RPMI7951 (cell line): ENCODE measurements around the gene TBC1D7. TPM values are rescaled to one million over a fixed set of nuclear protein-coding genes. Genes with fewer than 3 reads are reported as not detected.

Experiments used
- DNase-seq: peaks from one replicate; pipeline ENCODE4 v3.0.0-alpha.2; 2012; ENCODE audit warnings: low read depth
- total RNA-seq: library from RNA; depleted of rRNA; stranded (reverse); fragments of >200 nt; shearing (Covaris generic); gene quantifications from 2 replicates; pipeline ENCODE4 v1.2.3, GENCODE V29; 2014

Gene TBC1D7
- total RNA-seq, 1 experiment from 2014 or later = 41.9 TPM

DNA sequence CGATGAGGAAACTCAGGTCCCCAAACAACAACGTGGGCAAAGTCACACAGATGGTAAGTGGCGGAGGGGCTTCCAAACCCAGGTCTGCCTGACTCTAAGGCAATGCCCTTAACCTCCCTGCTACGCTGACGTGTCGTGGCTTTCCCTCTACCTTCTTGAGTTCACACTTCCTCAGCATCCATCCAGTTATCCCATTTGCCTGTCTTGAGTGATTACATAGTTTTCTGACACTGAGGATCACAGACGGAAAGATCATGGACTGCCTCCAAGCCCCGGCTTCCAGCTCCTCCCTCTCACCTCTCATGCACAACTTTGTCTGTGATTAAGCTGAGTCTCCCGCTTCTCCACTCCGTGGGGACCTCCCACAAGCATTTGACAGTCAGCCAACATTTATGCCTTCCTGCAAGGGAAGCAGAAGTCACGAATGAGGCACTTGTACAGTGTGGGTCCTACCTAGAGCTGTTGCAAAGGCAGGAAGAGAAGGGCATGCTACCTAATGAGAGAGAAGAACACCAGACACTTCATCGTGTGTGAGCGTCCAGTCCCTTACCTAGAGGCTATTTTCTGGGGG is 33.8 kb downstream of the TBC1D7 start:
- no peak for DNase-seq

GRCh38 chr6:13292774-13293173 is 35.6 kb downstream of the TBC1D7 start:
- DNase-seq = no peak

- DNase-seq = no peak
These were observed 38.0 kb downstream of the TBC1D7 start for GRCh38 chr6:13290335-13290734.

- DNase-seq = no peak
These were observed 38.5 kb downstream of the TBC1D7 start for GRCh38 chr6:13289789-13290318.

DNA sequence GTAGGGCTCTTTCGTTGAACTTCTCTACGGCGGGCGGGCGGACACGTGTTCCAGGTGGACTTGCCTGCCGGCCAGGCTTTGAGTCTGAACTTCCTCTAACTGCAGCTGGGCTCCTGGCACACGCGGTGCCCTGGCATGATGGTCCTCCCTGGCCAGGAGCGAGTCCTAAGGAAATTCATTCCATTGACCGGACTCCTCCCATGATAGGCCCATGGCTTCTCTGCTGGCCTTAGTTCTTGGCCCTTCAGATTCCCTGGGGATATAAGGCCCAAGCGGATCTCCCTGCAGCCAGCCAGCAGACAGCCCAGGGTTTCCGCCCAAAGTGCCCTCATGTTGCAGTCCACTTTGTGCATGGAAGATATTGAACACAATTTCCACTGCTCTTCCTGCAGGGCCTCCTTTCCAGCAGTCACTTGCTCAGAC is 39.4 kb downstream of the TBC1D7 start:
- DNase-seq = no peak

DNA sequence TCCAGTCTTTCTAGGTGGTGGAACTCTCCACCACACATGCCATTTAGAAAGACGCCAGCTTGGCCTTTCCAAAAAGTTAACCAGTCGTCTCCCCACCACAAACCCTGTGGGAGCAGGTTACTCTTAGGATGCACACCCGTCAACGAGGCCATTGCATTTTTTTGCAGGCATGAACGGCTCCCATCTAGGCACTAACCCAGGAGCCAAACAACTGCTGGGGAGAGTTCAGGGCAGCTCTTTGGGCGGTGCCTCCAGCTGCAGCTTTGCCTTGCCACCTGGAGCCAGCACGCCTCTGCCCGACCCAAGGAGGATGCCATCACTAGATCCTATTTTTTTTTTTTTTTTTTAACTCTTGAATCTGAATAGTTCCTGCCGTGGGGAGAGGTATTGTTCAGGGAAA is 39.9 kb downstream of the TBC1D7 start:
- DNase-seq = no peak

DNA sequence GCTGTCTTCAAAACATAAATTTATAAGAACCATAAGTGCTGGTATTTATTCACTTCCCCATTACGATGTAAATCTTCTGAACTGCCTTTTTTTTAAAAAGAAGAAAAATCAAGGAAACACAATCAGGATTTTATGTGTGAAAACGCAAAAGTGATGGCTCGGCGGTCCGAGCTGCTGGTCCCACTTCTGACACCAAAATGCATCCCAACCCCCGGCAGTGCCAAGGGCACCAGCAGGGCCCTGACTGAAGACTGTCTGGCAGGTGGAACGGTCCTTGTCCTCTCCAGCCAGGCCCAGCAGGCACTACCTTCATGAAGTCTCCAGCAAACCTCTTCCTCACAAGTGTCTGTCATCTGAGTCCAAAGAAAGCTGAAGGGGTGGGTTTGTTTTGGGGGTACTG is 41.2 kb downstream of the TBC1D7 start:
- DNase-seq = no peak

- DNase-seq = no peak
These were observed 42.2 kb downstream of the TBC1D7 start for GRCh38 chr6:13286181-13286580.

- no peak for DNase-seq
These were observed 42.6 kb downstream of the TBC1D7 start for GRCh38 chr6:13285705-13286104.

GRCh38 chr6:13284646-13285045 is 43.7 kb downstream of the TBC1D7 start:
- DNase-seq = no peak

DNA sequence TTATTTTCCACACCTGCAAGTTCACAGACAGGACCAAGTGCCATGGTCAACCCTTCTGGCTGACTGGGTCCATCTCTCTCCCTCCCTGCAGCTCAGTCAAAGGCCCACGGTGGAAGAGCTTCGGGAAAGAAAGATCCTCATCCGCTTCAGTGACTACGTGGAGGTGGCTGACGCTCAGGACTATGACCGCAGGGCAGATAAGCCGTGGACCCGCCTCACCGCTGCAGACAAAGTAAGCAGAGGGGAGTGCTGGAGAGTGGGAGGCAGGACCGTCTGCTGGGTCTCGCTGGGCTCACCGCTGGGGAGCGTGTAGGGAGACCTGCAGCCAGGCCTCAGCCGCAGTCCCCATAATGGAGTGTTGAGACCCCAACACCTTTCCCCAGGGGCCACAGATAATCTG is 45.0 kb downstream of the TBC1D7 start:
- DNase-seq = no peak

DNA sequence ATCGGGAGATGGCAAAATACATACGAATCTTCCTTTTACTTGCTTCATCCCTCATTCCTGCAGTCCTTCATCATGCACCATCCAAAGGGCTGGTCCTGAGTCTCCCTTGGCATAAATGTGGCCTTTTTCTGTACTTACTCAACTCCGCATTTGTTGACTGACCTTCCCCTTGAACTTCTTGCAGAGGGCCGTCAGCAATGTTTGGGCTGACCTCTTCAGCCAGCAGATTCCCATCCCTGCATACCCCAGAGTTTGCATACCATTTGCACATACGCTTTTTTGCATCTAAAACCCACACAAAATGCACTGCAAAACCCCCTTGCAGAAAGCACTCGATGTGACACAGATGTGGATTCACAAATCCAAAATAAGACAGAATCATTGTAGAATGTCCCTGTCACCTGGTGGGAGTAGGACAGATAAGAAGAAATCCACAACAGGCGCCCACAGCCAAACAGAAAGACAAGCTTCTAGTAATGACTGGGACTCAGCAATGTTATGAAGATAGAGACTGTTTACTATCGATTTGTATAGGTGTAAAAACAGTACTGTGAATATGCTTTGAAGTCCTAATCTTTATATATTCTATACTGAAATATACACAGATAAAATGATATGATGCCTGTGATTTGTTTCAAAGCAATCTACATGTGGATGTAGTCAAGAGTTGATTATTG is 45.8 kb downstream of the TBC1D7 start:
- no peak for DNase-seq

DNA sequence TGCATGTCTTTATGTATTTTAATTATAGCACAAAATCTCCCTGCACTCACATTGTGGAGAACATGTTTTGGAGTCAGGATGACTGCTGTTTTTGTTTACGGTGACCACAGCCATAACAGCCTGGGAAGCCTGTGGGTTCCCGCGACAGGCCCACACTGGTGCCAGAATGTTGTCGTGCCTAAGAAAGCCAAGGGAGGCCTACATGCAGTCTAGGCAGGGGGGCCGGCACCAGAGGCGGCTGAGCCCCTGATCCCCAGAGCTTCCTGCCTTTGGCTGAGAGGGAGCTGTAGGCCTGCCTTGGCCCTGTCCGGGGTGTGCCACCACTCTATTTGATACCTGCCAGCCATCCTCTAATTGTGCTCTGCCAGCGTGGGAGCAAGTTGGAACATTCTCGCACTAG is 46.7 kb downstream of the TBC1D7 start:
- DNase-seq = no peak

GRCh38 chr6:13280254-13280653 is 48.1 kb downstream of the TBC1D7 start:
- DNase-seq = no peak

DNA sequence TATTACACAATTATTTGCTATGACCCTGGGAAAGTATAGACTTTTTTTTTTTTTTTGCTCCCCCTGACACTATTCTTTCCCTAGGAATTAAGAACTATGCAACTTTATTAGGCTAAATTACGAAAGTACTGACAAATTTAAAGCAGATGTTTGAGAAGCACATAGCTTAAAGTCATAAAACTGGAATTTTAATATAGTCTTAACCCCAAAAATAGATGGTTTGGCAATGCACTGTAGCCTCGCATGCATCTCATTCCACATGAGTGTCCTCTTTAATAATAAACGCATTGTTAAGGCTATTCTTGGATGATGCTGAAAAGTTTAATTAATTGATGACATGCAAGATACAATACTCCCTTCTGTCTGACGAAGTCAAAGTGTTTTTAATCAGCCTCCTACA is 49.3 kb downstream of the TBC1D7 start:
- peak; percentile 43 for DNase-seq

DNA sequence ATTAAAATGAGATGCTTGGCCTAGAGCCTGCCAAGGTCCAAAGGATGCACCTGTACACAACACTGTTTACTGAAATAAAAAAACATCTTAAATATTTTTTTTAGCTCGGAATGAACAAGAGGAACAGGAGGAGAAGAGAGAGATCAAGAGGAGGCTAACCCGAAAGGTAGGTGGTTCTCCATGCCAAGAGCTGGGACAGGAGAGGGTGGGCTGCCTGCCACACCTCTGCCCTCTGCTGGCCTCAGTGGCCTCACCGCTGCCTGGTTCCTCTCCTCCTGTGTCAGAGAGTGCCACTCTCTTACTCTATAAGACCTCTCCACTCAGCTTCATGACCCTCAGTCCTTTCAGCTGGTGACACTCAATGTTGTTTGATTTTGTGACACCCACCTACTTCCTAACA is 50.2 kb downstream of the TBC1D7 start:
- DNase-seq = no peak

DNA sequence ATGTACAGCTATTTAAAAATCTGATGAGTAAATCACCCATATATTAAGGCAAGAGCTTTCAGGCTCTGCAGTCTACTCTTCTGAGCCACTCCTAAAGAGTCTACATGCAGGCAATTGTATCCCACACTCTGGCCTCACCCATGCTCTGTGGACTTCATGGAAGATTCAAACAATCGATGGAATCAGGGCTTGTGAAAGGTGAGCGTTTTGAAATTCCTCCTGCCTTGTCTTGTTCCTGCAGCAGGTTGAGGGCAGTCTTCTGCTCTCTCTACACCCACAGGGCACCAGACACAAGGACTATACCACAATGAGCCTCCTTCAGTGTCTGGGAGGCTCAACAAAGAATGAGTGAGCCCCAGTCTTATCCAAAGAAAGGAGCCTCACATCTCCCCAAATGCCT is 51.1 kb downstream of the TBC1D7 start:
- no peak for DNase-seq

DNA sequence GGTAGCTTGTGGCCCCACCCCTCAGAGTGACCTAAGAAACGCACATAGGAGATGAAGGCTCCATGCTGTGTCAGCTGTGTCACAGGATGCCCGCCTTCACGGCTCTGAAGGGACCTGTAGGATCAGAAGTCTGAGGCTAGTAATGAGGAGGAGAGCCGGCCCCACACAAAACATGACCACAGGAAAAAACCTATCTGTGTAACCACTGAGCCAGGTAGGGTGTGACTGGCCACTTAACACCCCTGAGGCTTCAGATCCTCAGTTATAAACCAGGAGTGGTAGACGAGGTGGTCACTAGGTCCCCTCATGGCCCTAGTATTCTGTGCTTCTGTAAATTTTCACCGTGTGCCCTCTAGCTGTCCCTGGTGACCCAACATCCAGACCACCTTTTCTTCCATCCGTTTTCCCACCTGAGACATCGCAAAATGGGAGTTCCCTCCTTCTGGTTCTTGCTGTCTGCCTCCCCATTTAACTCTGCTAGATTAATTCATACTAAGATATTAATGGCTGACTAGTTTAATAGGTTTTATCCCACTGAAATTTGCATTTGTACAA is 52.8 kb downstream of the TBC1D7 start:
- DNase-seq = no peak

- no peak for DNase-seq
These were observed 53.5 kb downstream of the TBC1D7 start for GRCh38 chr6:13274707-13275434.

DNA sequence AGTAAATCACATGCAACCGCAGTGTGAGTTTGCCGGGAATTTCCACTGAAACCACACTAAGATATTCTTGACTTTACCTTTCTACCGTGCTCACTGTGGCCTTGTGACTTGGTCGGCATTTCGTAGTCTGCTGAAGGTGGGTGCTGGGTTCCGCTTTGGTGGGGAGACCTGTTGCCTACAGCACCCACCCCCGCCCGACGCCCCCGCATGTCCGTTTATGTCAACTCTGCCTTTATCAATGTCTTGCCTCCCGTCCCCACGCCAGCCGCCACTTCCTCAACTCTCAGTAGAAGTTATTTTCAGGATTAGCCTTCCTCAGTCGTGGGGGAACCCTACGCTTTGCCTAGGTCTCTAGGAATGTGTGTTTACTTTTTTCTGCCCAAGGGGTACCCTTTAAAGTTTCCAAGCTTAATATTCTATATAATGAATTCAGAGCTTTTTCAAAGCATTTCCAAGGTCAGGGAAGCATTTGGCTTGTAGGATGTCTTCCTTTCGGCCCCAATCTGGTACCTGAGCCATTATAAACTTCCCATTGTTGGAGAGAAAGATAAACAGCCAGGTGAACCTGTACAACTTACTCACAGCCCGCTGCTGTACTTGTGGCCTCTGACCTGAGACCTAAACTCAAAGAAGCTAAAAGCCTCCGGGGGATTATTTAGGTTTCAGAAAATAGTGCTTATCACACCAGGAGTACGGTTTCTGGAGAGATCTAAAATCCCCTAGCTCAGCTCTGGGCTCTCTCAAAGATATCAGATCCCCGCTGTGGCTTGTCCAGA is 54.2 kb downstream of the TBC1D7 start:
- DNase-seq = peak; percentile 39

DNA sequence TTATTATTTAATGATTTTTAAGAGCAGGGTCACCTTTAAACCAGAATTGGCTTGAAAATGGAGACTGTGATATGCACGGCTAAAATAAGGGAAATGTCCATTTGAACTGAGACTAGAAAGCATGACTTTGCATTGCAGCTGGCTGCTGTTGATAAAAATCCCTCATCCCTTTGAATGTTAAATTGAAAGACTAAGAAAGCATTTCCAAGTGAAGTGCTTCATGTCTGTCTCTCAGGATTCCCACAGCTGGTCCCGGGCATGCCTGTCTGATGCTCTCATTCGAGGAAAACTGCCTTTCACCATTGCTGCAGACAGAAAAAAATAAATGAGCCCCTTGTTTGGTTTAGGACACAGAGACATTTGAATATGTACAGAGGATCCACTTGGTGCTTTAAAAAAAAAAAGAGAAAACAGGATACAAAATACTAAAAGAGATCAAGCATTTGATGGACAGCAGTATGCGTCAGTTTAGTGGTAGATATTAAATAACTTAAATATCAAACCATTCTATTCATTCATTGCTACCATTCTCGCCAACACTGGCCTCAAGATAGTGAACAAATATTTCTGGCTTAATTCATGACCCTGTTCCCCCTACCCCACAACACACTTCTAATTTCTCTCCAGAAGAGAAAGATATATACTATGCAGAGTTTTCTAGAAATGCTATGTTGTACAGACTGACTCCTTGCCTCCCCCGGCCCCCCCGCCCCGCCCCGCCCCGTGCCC is 55.0 kb downstream of the TBC1D7 start:
- DNase-seq = peak; percentile 42
